ENCODE results near the gene ZNF469.
"Not testable (repeated sequence)": the region's sequence is repeated elsewhere in the genome, so short reads cannot be mapped to it uniquely, and the experiment has no call there.

DNA sequence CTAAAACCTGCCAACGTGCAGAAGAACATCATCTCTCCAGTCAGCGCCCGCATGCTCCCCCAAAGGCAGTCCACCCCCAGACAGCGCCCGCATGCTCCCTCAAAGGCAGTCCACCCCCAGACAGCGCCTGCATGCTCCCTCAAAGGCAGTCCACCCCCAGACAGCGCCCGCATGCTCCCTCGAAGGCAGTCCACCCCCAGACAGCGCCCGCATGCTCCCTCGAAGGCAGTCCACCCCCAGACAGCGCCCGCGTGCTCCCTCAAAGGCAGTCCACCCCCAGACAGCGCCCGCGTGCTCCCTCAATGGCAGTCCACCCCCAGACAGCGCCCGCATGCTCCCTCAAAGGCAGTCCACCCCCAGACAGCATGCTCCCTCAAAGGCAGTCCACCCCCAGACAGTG is 22.4 kb upstream of the ZNF469 start:
- TF ChIP-seq, protein P1, sequence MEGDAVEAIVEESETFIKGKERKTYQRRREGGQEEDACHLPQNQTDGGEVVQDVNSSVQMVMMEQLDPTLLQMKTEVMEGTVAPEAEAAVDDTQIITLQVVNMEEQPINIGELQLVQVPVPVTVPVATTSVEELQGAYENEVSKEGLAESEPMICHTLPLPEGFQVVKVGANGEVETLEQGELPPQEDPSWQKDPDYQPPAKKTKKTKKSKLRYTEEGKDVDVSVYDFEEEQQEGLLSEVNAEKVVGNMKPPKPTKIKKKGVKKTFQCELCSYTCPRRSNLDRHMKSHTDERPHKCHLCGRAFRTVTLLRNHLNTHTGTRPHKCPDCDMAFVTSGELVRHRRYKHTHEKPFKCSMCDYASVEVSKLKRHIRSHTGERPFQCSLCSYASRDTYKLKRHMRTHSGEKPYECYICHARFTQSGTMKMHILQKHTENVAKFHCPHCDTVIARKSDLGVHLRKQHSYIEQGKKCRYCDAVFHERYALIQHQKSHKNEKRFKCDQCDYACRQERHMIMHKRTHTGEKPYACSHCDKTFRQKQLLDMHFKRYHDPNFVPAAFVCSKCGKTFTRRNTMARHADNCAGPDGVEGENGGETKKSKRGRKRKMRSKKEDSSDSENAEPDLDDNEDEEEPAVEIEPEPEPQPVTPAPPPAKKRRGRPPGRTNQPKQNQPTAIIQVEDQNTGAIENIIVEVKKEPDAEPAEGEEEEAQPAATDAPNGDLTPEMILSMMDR (conservative IDR thresholded peaks at IDR 0.05; ENCODE audit: low read depth, low read length), result not testable (repeated sequence)
- TF ChIP-seq EZH2 (IDR thresholded peaks at IDR 0.05; ENCODE audit: borderline replicate concordance, low read depth, low read length, poor library complexity, severe bottlenecking), result not testable (repeated sequence)

All from A673 (cell line).